Mucosa of stomach (tissue), 1 donor: ENCODE measurements around the gene RAMACL.

ENCODE experiments used
- H3K27me3 ChIP-seq: one replicate; pipeline ENCODE4 v1.7.0; 2013; ENCODE audit warnings: mild to moderate bottlenecking, low read length; ENCODE audit not compliant: control insufficient read depth, insufficient read depth
- H3K36me3 ChIP-seq: one replicate; pipeline ENCODE4 v1.7.0; 2013; ENCODE audit warnings: low read length; ENCODE audit not compliant: control insufficient read depth, insufficient read depth
- H3K4me1 ChIP-seq: one replicate; pipeline ENCODE4 v1.7.0; 2013; ENCODE audit warnings: mild to moderate bottlenecking, low read length; ENCODE audit not compliant: control insufficient read depth, insufficient read depth
- H3K4me3 ChIP-seq: one replicate; pipeline ENCODE4 v1.7.0; 2013; ENCODE audit warnings: low read length
- H3K9ac ChIP-seq: one replicate; pipeline ENCODE4 v1.7.0; 2013; ENCODE audit warnings: mild to moderate bottlenecking, low read length, moderate library complexity
- H3K9me3 ChIP-seq: one replicate; pipeline ENCODE4 v1.7.0; 2013; ENCODE audit warnings: mild to moderate bottlenecking, low read length, moderate library complexity; ENCODE audit not compliant: control insufficient read depth
- donor health status: Pancreatic carcinoma.

Gene RAMACL

GRCh38 chr6:166578536-166579236, 7.8 kb downstream of the RAMACL start:
- H3K9ac ChIP-seq: no peak overlapping the region
- H3K36me3 ChIP-seq: no peaks in the 10 kb centered on the region
- H3K9me3 ChIP-seq: no peaks in the 10 kb centered on the region
- H3K4me3 ChIP-seq: no peak overlapping the region
- H3K4me1 ChIP-seq: no peaks in the 10 kb centered on the region
- H3K27me3 ChIP-seq: no peaks in the 10 kb centered on the region

- H3K9ac ChIP-seq: no peak overlapping the region
- H3K9me3 ChIP-seq: no peaks in the 10 kb centered on the region
- no peaks in the 10 kb centered on the region for H3K4me1 ChIP-seq
- H3K36me3 ChIP-seq: no peaks in the 10 kb centered on the region
- H3K4me3 ChIP-seq: no peak overlapping the region
- no peaks in the 10 kb centered on the region for H3K27me3 ChIP-seq
Observed at GRCh38 chr6:166575205-166575604, 11.3 kb downstream of the RAMACL start.

- Histone ChIP-seq H3K9me3 (no peaks in the 10 kb centered on the region), H3K9ac (no peak overlapping the region), H3K27me3 (no peaks in the 10 kb centered on the region), H3K36me3 (no peaks in the 10 kb centered on the region), H3K4me3 (no peak overlapping the region), H3K4me1 (no peaks in the 10 kb centered on the region)
Observed at GRCh38 chr6:166573511-166574216, 12.8 kb downstream of the RAMACL start.

- H3K27me3 ChIP-seq: no peaks in the 10 kb centered on the region
- H3K9ac ChIP-seq: no peak overlapping the region
- no peaks in the 10 kb centered on the region for H3K9me3 ChIP-seq
- H3K4me3 ChIP-seq: no peak overlapping the region
- no peaks in the 10 kb centered on the region for H3K36me3 ChIP-seq
- H3K4me1 ChIP-seq: no peaks in the 10 kb centered on the region
Observed at GRCh38 chr6:166572370-166573261, 13.9 kb downstream of the RAMACL start.

GRCh38 chr6:166570929-166571713, 15.4 kb downstream of the RAMACL start:
- no peaks in the 10 kb centered on the region for H3K36me3 ChIP-seq
- no peak overlapping the region for H3K4me3 ChIP-seq
- H3K4me1 ChIP-seq: no peaks in the 10 kb centered on the region
- H3K9ac ChIP-seq: no peak overlapping the region
- H3K27me3 ChIP-seq: no peaks in the 10 kb centered on the region
- no peaks in the 10 kb centered on the region for H3K9me3 ChIP-seq

- H3K9ac ChIP-seq: no peak overlapping the region
- H3K9me3 ChIP-seq: no peaks in the 10 kb centered on the region
- H3K4me3 ChIP-seq: no peak overlapping the region
- no peaks in the 10 kb centered on the region for H3K27me3 ChIP-seq
- H3K36me3 ChIP-seq: no peaks in the 10 kb centered on the region
- H3K4me1 ChIP-seq: no peaks in the 10 kb centered on the region
Observed at GRCh38 chr6:166569206-166569605, 17.3 kb downstream of the RAMACL start.

- Histone ChIP-seq H3K36me3 (no peaks in the 10 kb centered on the region), H3K9ac (no peak overlapping the region), H3K4me1 (no peaks in the 10 kb centered on the region), H3K27me3 (no peaks in the 10 kb centered on the region), H3K9me3 (no peaks in the 10 kb centered on the region), H3K4me3 (no peak overlapping the region)
Observed at GRCh38 chr6:166567813-166568212, 18.7 kb downstream of the RAMACL start.

GRCh38 chr6:166567107-166567506, 19.4 kb downstream of the RAMACL start:
- Histone ChIP-seq H3K27me3 (no peaks in the 10 kb centered on the region), H3K4me3 (no peak overlapping the region), H3K4me1 (no peaks in the 10 kb centered on the region), H3K9me3 (no peaks in the 10 kb centered on the region), H3K36me3 (no peaks in the 10 kb centered on the region), H3K9ac (no peak overlapping the region)

GRCh38 chr6:166566026-166567011, 20.2 kb downstream of the RAMACL start:
- H3K9me3 ChIP-seq: no peaks in the 10 kb centered on the region
- H3K27me3 ChIP-seq: no peaks in the 10 kb centered on the region
- H3K4me3 ChIP-seq: no peak overlapping the region
- H3K4me1 ChIP-seq: no peaks in the 10 kb centered on the region
- H3K9ac ChIP-seq: no peak overlapping the region
- H3K36me3 ChIP-seq: no peaks in the 10 kb centered on the region

GRCh38 chr6:166565084-166565967, 21.2 kb downstream of the RAMACL start:
- Histone ChIP-seq H3K27me3 (no peaks in the 10 kb centered on the region), H3K9ac (no peak overlapping the region), H3K9me3 (no peaks in the 10 kb centered on the region), H3K4me1 (no peaks in the 10 kb centered on the region), H3K4me3 (no peak overlapping the region), H3K36me3 (no peaks in the 10 kb centered on the region)
